Measurements from ENCODE around the gene PTOV1. TPM values are rescaled to one million over a fixed set of nuclear protein-coding genes. Genes with fewer than 3 reads are reported as not detected.

PTOV1 gene
- total and polyA plus RNA-seq, 2 of the 8 experiments (the other 6 are each of a cell fraction or from before 2014, with no cell fraction given): 147 to 251 TPM

GRCh38 chr19:49854378-49855263 lies 3.7 kb downstream of the PTOV1 start:
- Histone ChIP-seq H3K9me3 (ENCODE audit: insufficient read depth in 2 of 2, low read depth in 1 of 2, low read length in 1 of 2) (no peaks in the 10 kb centered on the region), H3K27ac (ENCODE audit: low read depth, low read length) (no peak overlapping the region), H3K9ac (replicated peaks in 1 of 4; ENCODE audit: extremely low read depth in 1 of 4, low read depth in 3 of 4, low read length in 3 of 4) (no peak overlapping the region; a peak in 2 of 7 replicates), H2BK15ac (ENCODE audit: low read length) (no peak overlapping the region), H2BK5ac (ENCODE audit: low read depth, low read length) (no peak overlapping the region; the same call in 1 of the 2 replicates), H4K5ac (ENCODE audit: insufficient read length, low read depth, low read length) (no peak overlapping the region), H3K18ac (ENCODE audit: extremely low read depth, low read length) (no peak overlapping the region), H2AFZ (ENCODE audit: low read length) (no peak overlapping the region), H4K8ac (ENCODE audit: extremely low read depth, insufficient read depth, low read length) (peak overlapping the region; percentile 58; the same call in 1 of the 2 replicates), H2BK120ac (replicated peaks; ENCODE audit: low read depth, low read length) (no peak overlapping the region), H3K4ac (replicated peaks; ENCODE audit: insufficient read length, low read depth, low read length) (no peak overlapping the region), H4K20me1 (replicated peaks in 1 of 2; ENCODE audit: control insufficient read depth in 1 of 2, insufficient read depth in 2 of 2, low read length in 2 of 2) (peaks cover 46 to 54% of the 10 kb centered on the region in 2 experiments), H3K23ac (ENCODE audit: insufficient read length) (no peak overlapping the region), H3K79me1 (ENCODE audit: low read depth, low read length) (peaks cover 20% of the 10 kb centered on the region), H4K91ac (replicated peaks; ENCODE audit: insufficient read length, low read length) (no peak overlapping the region), H3K27me3 (replicated peaks in 1 of 4; ENCODE audit: control insufficient read depth in 3 of 4, extremely low read depth in 1 of 4, insufficient read depth in 3 of 4, low read length in 3 of 4) (no peaks in the 10 kb centered on the region; a peak in 1 of 7 replicates), H3K4me2 (ENCODE audit: insufficient read depth in 1 of 2, low read depth in 2 of 2, low read length in 2 of 2) (no peak overlapping the region), H2BK20ac (ENCODE audit: low read length) (no peak overlapping the region), H3K23me2 (ENCODE audit: low read depth, low read length) (peaks cover 10% of the 10 kb centered on the region; the same call in 1 of the 2 replicates), H2AK5ac (ENCODE audit: low read depth, low read length) (no peak overlapping the region), H3K79me2 (ENCODE audit: control insufficient read depth in 1 of 2, insufficient read depth in 2 of 2, low read length in 2 of 2) (peaks cover 17 to 28% of the 10 kb centered on the region in 2 experiments), H3K56ac (replicated peaks; ENCODE audit: insufficient read length, low read depth, low read length) (no peak overlapping the region), H3K36me3 (ENCODE audit: control insufficient read depth in 2 of 4, insufficient read depth in 4 of 4, low read length in 3 of 4) (peaks cover 15 to 54% (median 32%) of the 10 kb centered on the region in 4 experiments), H3K4me1 (replicated peaks in 1 of 4; ENCODE audit: control insufficient read depth in 3 of 4, insufficient read depth in 4 of 4, low read length in 3 of 4) (peaks cover 3 to 9% (median 6%) of the 10 kb centered on the region in 4 experiments), H3K4me3 (ENCODE audit: extremely low read depth in 1 of 4, insufficient read depth in 2 of 4, low read depth in 3 of 4, low read length in 4 of 4) (no peak overlapping the region), H3K14ac (ENCODE audit: insufficient read length) (no peak overlapping the region), H2BK12ac (ENCODE audit: low read depth, low read length) (no peak overlapping the region)
- ChIA-PET CTCF (ENCODE audit: partially characterized antibody) (interaction anchor here (0.9 to 3.0 kb wide), 2 partner anchors 9 to 41 kb away, joined by 3 to 13 read pairs; partner anchors contain the start of gene FUZ), POLR2A (ENCODE audit: partially characterized antibody) (interaction anchor here (0.7 to 12.4 kb wide), 9 partner anchors 11 to 78 kb away, joined by 3 to 247 read pairs (median 4); partner anchors contain the start of genes AKT1S1, FUZ, PNKP and TBC1D17)
- TF ChIP-seq RXRA (IDR thresholded peaks at IDR 0.05; ENCODE audit: insufficient read depth, low read depth, low read length): no peak
- no peak for TF ChIP-seq SIN3A (conservative IDR thresholded peaks at IDR 0.05 in 1 of 2, IDR thresholded peaks at IDR 0.05 in 1 of 2; ENCODE audit: low read depth in 1 of 2, low read length in 2 of 2)
- no peak for TF ChIP-seq TCF12 (IDR thresholded peaks at IDR 0.05; ENCODE audit: low read depth, low read length)
- TF ChIP-seq POLR2AphosphoS5 (IDR thresholded peaks at IDR 0.05; ENCODE audit: low read depth, low read length): peak; percentile 48; the same call in 1 of the 2 replicates
- FAIRE-seq (no peak), DNase-seq (ENCODE audit: low read depth in 1 of 2, low spot score in 2 of 2) (no peak)
- 94% methylated on average over 34 of the region's 39 CpGs; no CpG with 5 or more reads in 1 of the 2 experiments for WGBS, 2 experiments (ENCODE audit: extremely low coverage in 1 of 2, insufficient coverage in 1 of 2, insufficient read length in 1 of 2, insufficient replicate concordance in 2 of 2, low coverage in 1 of 2, low lambda C conversion rate in 2 of 2, missing lambda C conversion rate in 1 of 2)

Data from H1 (cell line).